ENCODE measurements around the gene PDIA5. TPM values are rescaled to one million over a fixed set of nuclear protein-coding genes. Genes with fewer than 3 reads are reported as not detected.

PDIA5 gene
- total RNA-seq, 1 experiment from 2014 or later = 41.5 TPM

DNA sequence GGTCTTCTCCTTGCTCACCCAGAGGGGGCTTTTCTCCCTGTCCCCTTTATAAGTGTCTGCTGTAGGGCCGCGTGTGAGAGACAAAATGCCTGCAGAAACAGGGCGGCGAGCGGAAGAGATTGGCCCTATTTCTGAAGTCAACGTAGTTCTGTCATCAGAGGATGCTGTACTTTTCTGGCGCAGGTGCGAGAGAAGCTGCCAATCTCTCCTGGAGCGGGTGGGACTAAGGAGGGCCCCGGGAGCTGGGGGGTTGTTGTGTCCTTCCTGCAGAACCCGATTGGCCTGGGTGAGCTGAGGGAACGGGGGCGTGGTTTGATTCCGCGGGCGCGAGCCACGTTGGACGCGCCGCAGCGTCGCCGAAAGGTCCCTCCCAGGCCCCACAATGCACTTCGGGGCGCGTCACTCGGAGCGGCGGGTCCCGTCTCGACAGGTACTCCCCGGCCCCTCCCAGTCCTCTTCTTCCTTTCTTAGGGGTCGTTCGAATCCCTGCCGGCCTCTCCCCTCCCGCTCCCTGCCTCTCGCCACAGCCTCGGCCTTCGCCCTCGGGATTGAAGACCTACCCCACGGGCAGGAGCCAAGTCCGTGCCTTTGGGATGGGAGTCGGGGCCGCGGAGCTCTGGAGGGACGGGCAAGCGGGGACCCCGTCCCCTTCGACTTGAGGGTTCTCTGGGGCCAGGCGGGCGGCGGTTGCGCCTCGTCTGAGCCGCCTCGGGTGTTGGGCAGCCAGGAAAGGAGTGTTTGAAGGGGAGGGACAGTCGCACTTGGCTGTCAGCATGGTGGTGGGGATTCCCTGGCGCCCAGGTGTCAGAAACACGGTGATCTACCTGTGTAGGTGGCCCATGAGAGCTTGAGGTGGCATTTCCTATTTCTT is 135.0 kb downstream of the PDIA5 start, which contains the start of gene SEC22A (continued):
- TF ChIP-seq, protein P1, sequence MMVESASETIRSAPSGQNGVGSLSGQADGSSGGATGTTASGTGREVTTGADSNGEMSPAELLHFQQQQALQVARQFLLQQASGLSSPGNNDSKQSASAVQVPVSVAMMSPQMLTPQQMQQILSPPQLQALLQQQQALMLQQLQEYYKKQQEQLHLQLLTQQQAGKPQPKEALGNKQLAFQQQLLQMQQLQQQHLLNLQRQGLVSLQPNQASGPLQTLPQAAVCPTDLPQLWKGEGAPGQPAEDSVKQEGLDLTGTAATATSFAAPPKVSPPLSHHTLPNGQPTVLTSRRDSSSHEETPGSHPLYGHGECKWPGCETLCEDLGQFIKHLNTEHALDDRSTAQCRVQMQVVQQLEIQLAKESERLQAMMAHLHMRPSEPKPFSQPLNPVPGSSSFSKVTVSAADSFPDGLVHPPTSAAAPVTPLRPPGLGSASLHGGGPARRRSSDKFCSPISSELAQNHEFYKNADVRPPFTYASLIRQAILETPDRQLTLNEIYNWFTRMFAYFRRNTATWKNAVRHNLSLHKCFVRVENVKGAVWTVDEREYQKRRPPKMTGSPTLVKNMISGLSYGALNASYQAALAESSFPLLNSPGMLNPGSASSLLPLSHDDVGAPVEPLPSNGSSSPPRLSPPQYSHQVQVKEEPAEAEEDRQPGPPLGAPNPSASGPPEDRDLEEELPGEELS (CRISPR knock-in tag; IDR thresholded peaks at IDR 0.05) = no peak; the same call in 1 of the 2 replicates
- TF ChIP-seq, protein P2, sequence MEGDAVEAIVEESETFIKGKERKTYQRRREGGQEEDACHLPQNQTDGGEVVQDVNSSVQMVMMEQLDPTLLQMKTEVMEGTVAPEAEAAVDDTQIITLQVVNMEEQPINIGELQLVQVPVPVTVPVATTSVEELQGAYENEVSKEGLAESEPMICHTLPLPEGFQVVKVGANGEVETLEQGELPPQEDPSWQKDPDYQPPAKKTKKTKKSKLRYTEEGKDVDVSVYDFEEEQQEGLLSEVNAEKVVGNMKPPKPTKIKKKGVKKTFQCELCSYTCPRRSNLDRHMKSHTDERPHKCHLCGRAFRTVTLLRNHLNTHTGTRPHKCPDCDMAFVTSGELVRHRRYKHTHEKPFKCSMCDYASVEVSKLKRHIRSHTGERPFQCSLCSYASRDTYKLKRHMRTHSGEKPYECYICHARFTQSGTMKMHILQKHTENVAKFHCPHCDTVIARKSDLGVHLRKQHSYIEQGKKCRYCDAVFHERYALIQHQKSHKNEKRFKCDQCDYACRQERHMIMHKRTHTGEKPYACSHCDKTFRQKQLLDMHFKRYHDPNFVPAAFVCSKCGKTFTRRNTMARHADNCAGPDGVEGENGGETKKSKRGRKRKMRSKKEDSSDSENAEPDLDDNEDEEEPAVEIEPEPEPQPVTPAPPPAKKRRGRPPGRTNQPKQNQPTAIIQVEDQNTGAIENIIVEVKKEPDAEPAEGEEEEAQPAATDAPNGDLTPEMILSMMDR (IDR thresholded peaks at IDR 0.05) = no peak
- TF ChIP-seq, protein P3, sequence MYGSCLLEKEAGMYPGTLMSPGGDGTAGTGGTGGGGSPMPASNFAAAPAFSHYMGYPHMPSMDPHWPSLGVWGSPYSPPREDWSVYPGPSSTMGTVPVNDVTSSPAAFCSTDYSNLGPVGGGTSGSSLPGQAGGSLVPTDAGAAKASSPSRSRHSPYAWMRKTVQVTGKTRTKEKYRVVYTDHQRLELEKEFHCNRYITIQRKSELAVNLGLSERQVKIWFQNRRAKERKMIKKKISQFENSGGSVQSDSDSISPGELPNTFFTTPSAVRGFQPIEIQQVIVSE (CRISPR knock-in tag; IDR thresholded peaks at IDR 0.05; ENCODE audit: borderline replicate concordance) = no peak
- TF ChIP-seq SMAD4 (CRISPR knock-in tag; IDR thresholded peaks at IDR 0.05) (no peak), E2F1 (CRISPR knock-in tag; IDR thresholded peaks at IDR 0.05) (0 out of 2 replicates have a peak, but pooled peaks have one; percentile 59), MYBL2 (CRISPR knock-in tag; IDR thresholded peaks at IDR 0.05) (peak; percentile 67; the same call in 1 of the 2 replicates), TCF7 (CRISPR knock-in tag; IDR thresholded peaks at IDR 0.05; ENCODE audit: low read depth) (no peak), ZNF281 (CRISPR knock-in tag; IDR thresholded peaks at IDR 0.05) (peak; percentile 76), TP53 (CRISPR knock-in tag; IDR thresholded peaks at IDR 0.05) (no peak), HMGA2 (CRISPR knock-in tag; IDR thresholded peaks at IDR 0.05) (no peak), STAT6 (CRISPR knock-in tag; conservative IDR thresholded peaks at IDR 0.05; ENCODE audit: low read depth) (no peak), ATF1 (CRISPR knock-in tag; IDR thresholded peaks at IDR 0.05) (no peak), ZNF121 (CRISPR knock-in tag; IDR thresholded peaks at IDR 0.05) (no peak)
- TF ChIP-seq, protein P4, sequence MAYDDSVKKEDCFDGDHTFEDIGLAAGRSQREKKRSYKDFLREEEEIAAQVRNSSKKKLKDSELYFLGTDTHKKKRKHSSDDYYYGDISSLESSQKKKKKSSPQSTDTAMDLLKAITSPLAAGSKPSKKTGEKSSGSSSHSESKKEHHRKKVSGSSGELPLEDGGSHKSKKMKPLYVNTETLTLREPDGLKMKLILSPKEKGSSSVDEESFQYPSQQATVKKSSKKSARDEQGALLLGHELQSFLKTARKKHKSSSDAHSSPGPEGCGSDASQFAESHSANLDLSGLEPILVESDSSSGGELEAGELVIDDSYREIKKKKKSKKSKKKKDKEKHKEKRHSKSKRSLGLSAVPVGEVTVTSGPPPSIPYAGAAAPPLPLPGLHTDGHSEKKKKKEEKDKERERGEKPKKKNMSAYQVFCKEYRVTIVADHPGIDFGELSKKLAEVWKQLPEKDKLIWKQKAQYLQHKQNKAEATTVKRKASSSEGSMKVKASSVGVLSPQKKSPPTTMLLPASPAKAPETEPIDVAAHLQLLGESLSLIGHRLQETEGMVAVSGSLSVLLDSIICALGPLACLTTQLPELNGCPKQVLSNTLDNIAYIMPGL (CRISPR knock-in tag; IDR thresholded peaks at IDR 0.05) = no peak
- TF ChIP-seq, protein P5, sequence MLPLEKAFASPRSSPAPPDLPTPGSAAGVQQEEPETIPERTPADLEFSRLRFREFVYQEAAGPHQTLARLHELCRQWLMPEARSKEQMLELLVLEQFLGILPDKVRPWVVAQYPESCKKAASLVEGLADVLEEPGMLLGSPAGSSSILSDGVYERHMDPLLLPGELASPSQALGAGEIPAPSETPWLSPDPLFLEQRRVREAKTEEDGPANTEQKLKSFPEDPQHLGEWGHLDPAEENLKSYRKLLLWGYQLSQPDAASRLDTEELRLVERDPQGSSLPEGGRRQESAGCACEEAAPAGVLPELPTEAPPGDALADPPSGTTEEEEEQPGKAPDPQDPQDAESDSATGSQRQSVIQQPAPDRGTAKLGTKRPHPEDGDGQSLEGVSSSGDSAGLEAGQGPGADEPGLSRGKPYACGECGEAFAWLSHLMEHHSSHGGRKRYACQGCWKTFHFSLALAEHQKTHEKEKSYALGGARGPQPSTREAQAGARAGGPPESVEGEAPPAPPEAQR (CRISPR knock-in tag; IDR thresholded peaks at IDR 0.05) = no peak
- TF ChIP-seq, protein P6, sequence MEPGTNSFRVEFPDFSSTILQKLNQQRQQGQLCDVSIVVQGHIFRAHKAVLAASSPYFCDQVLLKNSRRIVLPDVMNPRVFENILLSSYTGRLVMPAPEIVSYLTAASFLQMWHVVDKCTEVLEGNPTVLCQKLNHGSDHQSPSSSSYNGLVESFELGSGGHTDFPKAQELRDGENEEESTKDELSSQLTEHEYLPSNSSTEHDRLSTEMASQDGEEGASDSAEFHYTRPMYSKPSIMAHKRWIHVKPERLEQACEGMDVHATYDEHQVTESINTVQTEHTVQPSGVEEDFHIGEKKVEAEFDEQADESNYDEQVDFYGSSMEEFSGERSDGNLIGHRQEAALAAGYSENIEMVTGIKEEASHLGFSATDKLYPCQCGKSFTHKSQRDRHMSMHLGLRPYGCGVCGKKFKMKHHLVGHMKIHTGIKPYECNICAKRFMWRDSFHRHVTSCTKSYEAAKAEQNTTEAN (CRISPR knock-in tag; IDR thresholded peaks at IDR 0.05) = no peak

All from WTC11 (cell line).